MM.1S (cell line): ENCODE results near the gene S100A16.

Source experiments
- DNase-seq: peaks from one replicate; pipeline ENCODE4 v3.0.0-alpha.2; 2015
- H2AFZ ChIP-seq: fragments of 300-600 bp; sonication (generic); 2 replicates; pipeline ENCODE4 v1.6.0; 2016; ENCODE audit warnings: antibody characterized with exemption, low read length
- H3F3A ChIP-seq: fragments of 300-600 bp; sonication (generic); 2 replicates; pipeline ENCODE4 v1.6.1; 2016; ENCODE audit warnings: mild to moderate bottlenecking, antibody characterized with exemption, low read length, moderate library complexity, mixed read lengths; ENCODE audit not compliant: insufficient read depth
- H3K27ac ChIP-seq: fragments of 300-600 bp; sonication (generic); 2 replicates; pipeline ENCODE4 v1.5.1; 2016; ENCODE audit warnings: mild to moderate bottlenecking, low read length
- H3K27me3 ChIP-seq: fragments of 300-600 bp; sonication (generic); replicated peaks from 2 replicates; pipeline ENCODE4 v1.6.0; 2016; ENCODE audit warnings: low read length; ENCODE audit not compliant: insufficient read depth
- H3K36me3 ChIP-seq: fragments of 300-600 bp; sonication (generic); replicated peaks from 2 replicates; pipeline ENCODE4 v1.6.1; 2016; ENCODE audit warnings: mild to moderate bottlenecking, low read length, mixed read lengths; ENCODE audit not compliant: insufficient read depth
- H3K4me1 ChIP-seq: fragments of 300-600 bp; sonication (generic); 2 replicates; pipeline ENCODE4 v1.6.1; 2016; ENCODE audit warnings: low read length, mixed read lengths
- H3K4me2 ChIP-seq: fragments of 300-600 bp; sonication (generic); 2 replicates; pipeline ENCODE4 v1.6.0; 2016; ENCODE audit warnings: low read depth, low read length
- H3K4me3 ChIP-seq: fragments of 300-600 bp; sonication (generic); 2 replicates; pipeline ENCODE4 v1.5.1; 2016; ENCODE audit warnings: low read length, mixed read lengths
- H3K79me2 ChIP-seq: fragments of 300-600 bp; sonication (generic); 2 replicates; pipeline ENCODE4 v1.6.1; 2016; ENCODE audit warnings: mixed run types, low read length, mixed read lengths
- H3K9ac ChIP-seq: fragments of 300-600 bp; sonication (generic); 2 replicates; pipeline ENCODE4 v1.6.1; 2016; ENCODE audit warnings: low read length, mixed read lengths
- H3K9me2 ChIP-seq: fragments of 300-600 bp; sonication (generic); replicated peaks from 2 replicates; pipeline ENCODE4 v1.6.1; 2016; ENCODE audit warnings: mild to moderate bottlenecking, low read length, mixed read lengths; ENCODE audit not compliant: insufficient read depth
- H3K9me3 ChIP-seq: fragments of 300-600 bp; sonication (generic); replicated peaks from 2 replicates; pipeline ENCODE4 v1.6.1; 2016; ENCODE audit warnings: mild to moderate bottlenecking, low read length, mixed read lengths; ENCODE audit not compliant: insufficient read depth
- H4K20me1 ChIP-seq: fragments of 300-600 bp; sonication (generic); 2 replicates; pipeline ENCODE4 v1.6.1; 2016; ENCODE audit warnings: mild to moderate bottlenecking, low read length, moderate library complexity, mixed read lengths; ENCODE audit not compliant: insufficient read depth
- EZH2 ChIP-seq: fragments of 300-600 bp; sonication (generic); optimal IDR thresholded peaks from 2 replicates; pipeline ENCODE3; 2017; ENCODE audit warnings: low read depth, mild to moderate bottlenecking, antibody characterized with exemption, low read length, mixed read lengths
- EZH2phosphoT487 ChIP-seq: fragments of 300-600 bp; sonication (generic); IDR thresholded peaks from 2 replicates; pipeline ENCODE4 v1.6.1; 2018; ENCODE audit warnings: antibody characterized with exemption, low read length
- TF ChIP-seq, protein P1 (sequence below): fragments of 300-600 bp; sonication (generic); IDR thresholded peaks from 2 replicates; pipeline ENCODE4 v1.5.1; 2016; ENCODE audit warnings: antibody characterized with exemption, low read length, mixed read lengths

S100A16 gene, protein sequence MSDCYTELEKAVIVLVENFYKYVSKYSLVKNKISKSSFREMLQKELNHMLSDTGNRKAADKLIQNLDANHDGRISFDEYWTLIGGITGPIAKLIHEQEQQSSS

DNA sequence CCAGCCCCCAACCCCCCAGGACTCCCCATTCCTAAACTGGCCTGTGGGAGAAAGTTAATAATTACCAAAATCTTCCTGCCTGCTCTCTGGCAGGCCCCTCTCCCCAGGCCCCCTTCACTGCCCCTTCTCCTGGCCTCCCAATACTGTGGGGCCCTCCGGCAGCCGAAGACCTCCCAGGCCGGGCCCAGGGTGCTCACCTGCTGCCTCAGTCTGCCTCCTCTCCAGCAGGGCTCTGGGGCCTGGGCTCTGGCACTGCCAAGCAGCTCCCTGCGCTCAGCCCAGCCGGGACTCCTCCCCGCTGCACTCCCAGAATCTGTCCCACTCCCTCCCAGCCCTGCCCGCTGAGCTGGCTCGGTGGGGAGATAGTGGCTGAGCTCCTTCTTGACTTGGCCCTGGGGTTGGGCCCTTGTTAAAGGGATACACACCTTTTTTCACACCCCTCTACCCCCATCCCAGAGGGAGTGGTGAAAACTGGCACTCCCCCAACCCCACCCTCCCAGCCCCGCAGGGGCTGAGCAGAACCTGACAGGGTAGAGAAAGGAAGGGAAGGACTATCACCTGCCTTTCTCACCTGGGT, at the start of gene S100A16:
Gene S100A16 (minus strand): TSS at position 383 of the 577 bp plus-strand sequence. CDS start 4,986 bp downstream, outside the sequence.
- Histone ChIP-seq H3K9me3 (no peaks in the 10 kb centered on the region), H2AFZ (no peak within 1 kb of the TSS), H3K9ac (no peak within 1 kb of the TSS), H3F3A (no peaks in the 10 kb centered on the region), H3K4me2 (no peak within 1 kb of the TSS), H3K4me1 (no peaks in the 10 kb centered on the region; the same call in 1 of the 2 replicates), H3K79me2 (no peaks in the 10 kb centered on the region), H3K9me2 (no peaks in the 10 kb centered on the region), H4K20me1 (no peaks in the 10 kb centered on the region), H3K27ac (no peak within 1 kb of the TSS), H3K4me3 (no peak within 1 kb of the TSS), H3K27me3 (no peaks in the 10 kb centered on the region), H3K36me3 (no peaks in the 10 kb centered on the region)
- TF ChIP-seq EZH2phosphoT487 (no peak), EZH2 (no peak)
- TF ChIP-seq, protein P1, sequence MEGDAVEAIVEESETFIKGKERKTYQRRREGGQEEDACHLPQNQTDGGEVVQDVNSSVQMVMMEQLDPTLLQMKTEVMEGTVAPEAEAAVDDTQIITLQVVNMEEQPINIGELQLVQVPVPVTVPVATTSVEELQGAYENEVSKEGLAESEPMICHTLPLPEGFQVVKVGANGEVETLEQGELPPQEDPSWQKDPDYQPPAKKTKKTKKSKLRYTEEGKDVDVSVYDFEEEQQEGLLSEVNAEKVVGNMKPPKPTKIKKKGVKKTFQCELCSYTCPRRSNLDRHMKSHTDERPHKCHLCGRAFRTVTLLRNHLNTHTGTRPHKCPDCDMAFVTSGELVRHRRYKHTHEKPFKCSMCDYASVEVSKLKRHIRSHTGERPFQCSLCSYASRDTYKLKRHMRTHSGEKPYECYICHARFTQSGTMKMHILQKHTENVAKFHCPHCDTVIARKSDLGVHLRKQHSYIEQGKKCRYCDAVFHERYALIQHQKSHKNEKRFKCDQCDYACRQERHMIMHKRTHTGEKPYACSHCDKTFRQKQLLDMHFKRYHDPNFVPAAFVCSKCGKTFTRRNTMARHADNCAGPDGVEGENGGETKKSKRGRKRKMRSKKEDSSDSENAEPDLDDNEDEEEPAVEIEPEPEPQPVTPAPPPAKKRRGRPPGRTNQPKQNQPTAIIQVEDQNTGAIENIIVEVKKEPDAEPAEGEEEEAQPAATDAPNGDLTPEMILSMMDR: no peak
- no peak for DNase-seq

DNA sequence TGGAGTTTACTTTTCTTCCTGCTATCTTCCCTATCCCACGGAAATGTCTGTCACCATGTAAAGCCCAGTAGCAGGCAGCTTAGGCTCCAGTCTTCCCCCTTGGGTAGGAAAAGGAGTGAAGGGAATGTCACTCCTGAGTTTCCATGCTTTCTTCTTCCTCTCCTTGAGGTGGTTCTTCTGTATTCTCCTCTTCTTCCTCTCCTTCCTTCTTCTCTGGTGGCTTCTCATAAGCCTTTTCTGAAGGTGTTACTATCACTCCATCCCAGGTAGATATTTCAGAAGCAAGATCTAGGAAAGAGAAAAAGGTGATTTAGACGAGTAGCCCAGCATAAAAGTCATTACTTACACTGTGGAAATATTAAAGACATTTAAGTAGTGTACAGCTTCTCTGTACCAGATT, 49.3 kb upstream of the S100A16 start:
- Histone ChIP-seq H3K27me3 (no peaks in the 10 kb centered on the region), H3K9me3 (no peaks in the 10 kb centered on the region), H3K36me3 (peaks cover 39% of the 10 kb centered on the region), H3K4me3 (no peak overlapping the region), H4K20me1 (no peaks in the 10 kb centered on the region), H3K79me2 (peaks cover 35% of the 10 kb centered on the region), H3K9ac (no peak overlapping the region), H2AFZ (no peak overlapping the region), H3K4me1 (0 out of 2 replicates have a peak, but pooled peaks cover 6% of the 10 kb centered on the region), H3K27ac (no peak overlapping the region), H3K9me2 (no peaks in the 10 kb centered on the region), H3K4me2 (no peak overlapping the region), H3F3A (peaks cover 42% of the 10 kb centered on the region)
- DNase-seq: no peak
- TF ChIP-seq EZH2 (no peak), EZH2phosphoT487 (no peak)
- TF ChIP-seq, protein P1: no peak

DNA sequence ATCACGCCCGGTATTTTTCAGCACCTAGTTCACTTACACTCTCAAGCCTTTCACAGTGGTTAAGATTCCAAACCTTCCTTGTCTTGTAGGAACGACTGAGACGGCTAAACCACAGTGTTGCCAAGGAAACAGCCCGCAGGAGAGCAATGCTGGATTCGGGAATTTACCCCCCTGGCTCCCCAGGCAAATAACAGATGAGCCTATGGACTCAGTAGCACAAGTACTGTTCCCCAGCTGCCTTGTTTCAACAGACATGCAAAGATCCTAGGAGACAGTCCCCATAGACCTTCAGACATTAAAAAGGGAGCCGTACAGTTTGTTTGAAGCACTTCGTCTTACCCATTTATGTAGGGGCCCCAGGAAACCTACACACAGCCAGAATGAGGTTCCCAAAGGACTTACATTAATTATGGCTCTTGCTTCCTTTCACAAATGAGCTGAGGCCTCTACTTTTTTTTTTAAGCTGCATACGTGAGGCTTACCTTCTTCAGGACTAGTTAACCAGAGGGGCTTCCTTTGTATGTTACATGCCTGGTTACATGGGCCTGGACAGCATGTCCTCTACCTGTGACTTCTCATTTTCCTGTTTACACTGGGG, 48.3 kb upstream of the S100A16 start:
- H3K9me3 ChIP-seq: no peaks in the 10 kb centered on the region

More for the DNA sequence above, 48.3 kb upstream of the S100A16 start:
- no peak overlapping the region for H3K9ac ChIP-seq
- peaks cover 30% of the 10 kb centered on the region for H3K36me3 ChIP-seq
- H3K27me3 ChIP-seq: no peaks in the 10 kb centered on the region
- H3K4me1 ChIP-seq: 0 out of 2 replicates have a peak, but pooled peaks cover 6% of the 10 kb centered on the region
- no peak overlapping the region for H3K4me2 ChIP-seq
- peaks cover 40% of the 10 kb centered on the region for H3F3A ChIP-seq
- H2AFZ ChIP-seq: no peak overlapping the region
- DNase-seq: no peak
- H3K79me2 ChIP-seq: peaks cover 26% of the 10 kb centered on the region
- TF ChIP-seq EZH2 (no peak), EZH2phosphoT487 (no peak)
- TF ChIP-seq, protein P1: no peak
- H4K20me1 ChIP-seq: no peaks in the 10 kb centered on the region
- H3K27ac ChIP-seq: no peak overlapping the region
- H3K9me2 ChIP-seq: no peaks in the 10 kb centered on the region
- no peak overlapping the region for H3K4me3 ChIP-seq
